ACHN (cell line): ENCODE measurements around the gene NOX5.

Source experiments
- DNase-seq: peaks from one replicate; pipeline ENCODE4 v3.0.0-alpha.2; 2015
- in situ Hi-C: cut with HindIII; loops from 2 replicates; pipeline ENCODE4 v1.10.0; 2017; ENCODE audit warnings: low sequenced_read_pairs, low pct_ligation_motif_present, low pct_unique_long_range_greater_than_20kb

NOX5 gene

GRCh38 chr15:68989541-68990230 lies 24.8 kb upstream of the NOX5 start:
- in situ Hi-C loops = no loop called here
- no peak for DNase-seq

DNA sequence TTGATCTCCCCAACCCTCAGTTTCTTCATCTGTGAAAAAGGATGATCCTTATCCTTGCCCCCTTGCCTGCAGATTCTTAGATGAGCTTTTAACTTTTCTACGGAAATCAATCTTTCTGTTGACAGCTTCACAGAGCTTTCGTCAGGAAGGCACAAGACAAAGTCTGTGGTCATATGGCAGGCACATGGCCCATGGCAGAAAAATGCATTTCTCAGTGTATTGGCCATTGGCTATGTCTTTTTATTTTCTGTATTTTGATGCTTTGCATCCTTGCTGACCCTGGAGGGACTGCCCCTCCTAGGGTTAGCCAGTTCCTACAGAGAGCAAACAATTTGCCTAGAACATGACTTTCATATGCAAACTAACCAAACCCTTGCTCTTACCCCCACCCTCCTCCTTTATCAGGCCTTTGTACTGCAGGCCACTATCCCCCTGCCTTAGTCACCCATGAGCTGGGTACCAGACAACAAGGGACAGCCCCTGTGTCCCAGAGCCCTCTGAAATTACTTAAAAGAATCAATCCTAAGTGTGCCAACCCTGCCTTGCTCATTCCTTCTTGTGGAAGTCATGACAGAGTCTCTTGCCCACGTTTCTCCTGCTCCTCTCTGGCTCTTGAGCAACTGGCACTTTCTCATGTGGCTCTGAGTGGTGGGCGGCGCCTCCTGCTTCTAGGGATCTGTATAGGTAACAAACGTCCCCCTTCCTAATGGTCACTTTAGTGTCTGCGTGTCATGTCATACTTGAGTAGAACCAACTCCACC lies 24.1 kb upstream of the NOX5 start:
- no peak for DNase-seq
- in situ Hi-C loops = no loop called here

GRCh38 chr15:68990992-68991500 lies 23.4 kb upstream of the NOX5 start:
- in situ Hi-C loops = no loop called here
- DNase-seq = no peak

GRCh38 chr15:68991723-68992122 lies 22.8 kb upstream of the NOX5 start:
- in situ Hi-C loops = no loop called here
- DNase-seq = no peak

DNA sequence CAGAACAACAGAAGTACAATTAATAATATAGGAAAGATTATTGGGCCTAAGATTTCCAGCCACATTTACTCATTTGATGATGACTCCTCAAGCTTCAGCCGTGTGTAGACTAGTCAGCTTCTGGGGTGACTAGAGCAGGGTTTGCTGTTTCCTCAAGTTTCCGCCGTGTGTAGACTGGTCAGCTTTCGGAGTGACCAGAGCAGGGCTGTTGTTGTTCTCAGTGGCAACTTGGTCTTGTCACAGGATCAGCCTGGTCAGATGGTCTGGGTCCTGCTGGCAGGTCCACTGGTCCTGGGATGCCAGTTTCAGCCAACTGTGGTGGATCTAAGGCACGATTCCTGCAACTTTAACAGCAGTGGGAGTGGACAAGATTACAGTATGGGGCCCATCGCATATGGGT lies 21.8 kb upstream of the NOX5 start:
- no peak for DNase-seq
- in situ Hi-C loops = no loop called here

- no peak for DNase-seq
- in situ Hi-C loops = no loop called here
Measured at GRCh38 chr15:68993276-68993675, 21.2 kb upstream of the NOX5 start.

DNA sequence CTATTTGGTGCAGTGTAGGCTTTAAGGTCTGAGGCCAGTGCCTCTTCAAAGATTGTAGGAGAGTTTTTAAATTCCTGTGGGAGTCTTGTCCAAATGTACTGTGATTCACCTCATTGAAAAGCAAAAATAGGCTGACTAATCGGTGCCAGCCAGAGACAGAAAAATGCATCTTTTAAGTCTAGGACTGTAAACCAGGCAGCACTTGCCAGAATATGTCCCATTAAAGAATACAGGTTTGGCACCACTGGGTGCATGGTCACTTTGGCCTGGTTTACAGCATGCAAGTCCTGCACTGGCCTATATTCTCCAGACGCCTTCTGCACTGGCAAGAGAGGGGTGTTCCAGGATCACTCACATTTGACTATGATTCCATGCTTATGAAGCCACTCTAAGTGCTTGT lies 20.3 kb upstream of the NOX5 start:
- DNase-seq = peak; percentile 4
- in situ Hi-C loops = no loop called here

DNA sequence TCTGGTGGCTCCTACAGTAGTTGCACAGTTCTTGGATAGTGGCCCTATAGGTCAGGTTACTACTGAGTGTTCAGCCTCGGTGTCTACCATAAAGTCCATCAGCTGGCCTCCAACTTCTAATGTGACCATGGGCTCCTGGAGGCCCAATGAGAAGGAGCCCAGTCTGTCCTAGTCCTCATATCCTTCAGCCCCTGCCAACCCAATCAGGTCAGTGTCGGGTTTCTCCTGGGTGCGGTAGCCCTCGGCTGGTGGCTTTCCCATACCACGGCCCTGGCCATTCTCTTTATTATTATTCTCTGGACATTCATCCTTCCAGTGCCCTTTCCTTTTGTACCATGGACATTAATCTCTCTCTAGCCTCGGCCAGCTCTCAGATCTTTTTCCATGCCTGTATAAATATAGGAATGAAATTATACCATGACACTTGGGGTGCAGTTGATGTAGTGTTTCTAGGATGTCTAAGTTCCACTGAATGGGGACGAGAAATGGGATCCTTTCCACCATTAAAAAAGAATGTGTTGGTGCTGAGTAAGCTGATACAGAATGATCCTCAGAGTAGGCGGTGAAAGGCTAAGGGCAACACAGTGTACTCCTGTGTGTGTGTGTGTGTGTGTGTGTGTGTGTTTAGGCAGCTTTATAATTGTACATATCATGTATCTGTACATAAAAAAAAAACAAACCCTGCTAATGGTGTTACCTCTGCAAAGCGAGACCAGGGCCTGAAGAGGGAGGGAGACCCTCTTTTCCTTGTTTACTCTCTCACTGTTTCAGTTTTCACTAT lies 19.3 kb upstream of the NOX5 start:
- no peak for DNase-seq

GRCh38 chr15:68997050-68997449 lies 17.4 kb upstream of the NOX5 start:
- no peak for DNase-seq
- in situ Hi-C loops = no loop called here

More for the DNA sequence above, 19.3 kb upstream of the NOX5 start:
- in situ Hi-C loops = no loop called here

- in situ Hi-C loops = no loop called here
- DNase-seq = no peak
Measured at GRCh38 chr15:68997930-68998777, 16.3 kb upstream of the NOX5 start.

GRCh38 chr15:68999091-68999490 lies 15.4 kb upstream of the NOX5 start:
- in situ Hi-C loops = no loop called here
- DNase-seq = no peak

- DNase-seq = no peak
- in situ Hi-C loops = no loop called here
Measured at GRCh38 chr15:69000091-69000490, 14.4 kb upstream of the NOX5 start.

DNA sequence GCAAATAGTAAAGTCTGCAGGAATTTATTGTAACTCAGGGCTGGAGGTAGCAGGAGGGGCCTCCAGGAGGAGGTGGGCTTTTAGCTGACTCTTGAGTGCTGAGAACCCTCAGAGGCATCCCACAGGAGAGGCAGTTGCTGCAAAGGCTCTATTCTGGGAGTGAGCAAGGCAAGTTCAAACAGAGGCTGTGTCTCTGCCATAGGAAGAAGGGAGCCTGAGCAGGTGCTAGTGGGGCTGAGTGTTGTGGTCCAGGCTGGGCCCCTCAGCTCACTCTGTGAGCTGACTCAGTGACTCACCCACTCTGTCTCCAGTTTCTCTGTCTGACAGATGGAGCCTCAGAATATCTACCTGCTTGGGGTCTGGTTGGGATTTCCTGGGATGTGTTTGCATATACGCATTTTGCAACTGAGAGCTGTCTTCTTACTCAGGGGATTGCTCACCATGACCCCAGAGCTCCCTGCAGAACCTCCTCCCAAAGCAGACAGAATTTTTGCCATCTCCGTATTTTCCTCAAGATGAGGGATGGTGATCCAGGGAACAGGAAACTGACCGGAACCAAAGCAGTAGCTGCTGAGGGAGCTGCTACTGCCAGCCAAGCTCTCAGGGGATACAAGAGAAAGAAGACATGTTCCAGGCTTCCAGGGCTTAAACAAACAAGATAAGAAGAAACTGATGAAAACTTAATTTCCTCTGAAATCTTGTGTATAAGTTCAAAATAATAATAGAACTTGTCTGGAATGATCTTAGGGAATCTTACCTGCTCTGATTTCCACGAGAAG lies 13.6 kb upstream of the NOX5 start:
- DNase-seq = no peak
- in situ Hi-C loops = no loop called here

DNA sequence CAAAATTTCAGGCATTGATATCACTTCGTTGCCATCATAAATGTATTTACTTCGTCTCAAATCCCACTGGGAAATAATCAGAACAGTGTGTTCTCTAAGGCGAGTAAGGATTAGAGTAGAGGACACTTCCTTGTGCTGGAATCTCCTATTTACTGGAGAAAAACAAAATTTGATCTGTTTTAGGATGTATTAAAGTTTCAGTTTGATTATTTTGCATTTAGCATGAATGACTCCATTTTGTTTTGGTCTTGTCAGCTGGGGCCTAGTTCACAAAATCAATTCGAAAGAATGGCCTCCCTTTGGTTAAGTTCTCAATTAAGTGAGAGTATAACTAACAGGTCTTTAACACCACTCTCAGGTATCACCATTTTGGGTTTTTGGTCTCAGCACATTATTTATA lies 11.7 kb upstream of the NOX5 start:
- DNase-seq = no peak
- in situ Hi-C loops = no loop called here

DNA sequence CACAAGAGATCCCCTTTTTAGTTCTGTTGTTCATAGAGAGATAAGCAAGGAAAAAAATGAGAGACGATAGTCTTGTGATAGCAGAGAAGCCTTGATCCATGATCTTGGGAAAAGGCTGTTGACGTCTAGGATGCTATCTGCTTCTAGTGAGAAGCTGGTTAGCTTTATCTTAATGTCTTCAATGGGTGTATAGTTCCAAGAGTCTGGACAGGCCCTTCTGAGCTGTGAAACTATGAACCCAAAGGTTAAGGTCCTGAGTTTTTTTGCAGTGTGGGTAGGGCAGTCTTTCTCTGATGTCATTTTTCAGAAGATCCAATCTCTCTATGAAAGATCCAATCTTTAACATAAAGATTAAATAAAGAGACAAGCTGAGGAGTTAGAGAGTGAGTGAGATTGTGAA lies 10.5 kb upstream of the NOX5 start:
- DNase-seq = no peak
- in situ Hi-C loops = no loop called here

GRCh38 chr15:69008056-69008455 lies 6.4 kb upstream of the NOX5 start:
- no peak for DNase-seq
- in situ Hi-C loops = no loop called here

DNA sequence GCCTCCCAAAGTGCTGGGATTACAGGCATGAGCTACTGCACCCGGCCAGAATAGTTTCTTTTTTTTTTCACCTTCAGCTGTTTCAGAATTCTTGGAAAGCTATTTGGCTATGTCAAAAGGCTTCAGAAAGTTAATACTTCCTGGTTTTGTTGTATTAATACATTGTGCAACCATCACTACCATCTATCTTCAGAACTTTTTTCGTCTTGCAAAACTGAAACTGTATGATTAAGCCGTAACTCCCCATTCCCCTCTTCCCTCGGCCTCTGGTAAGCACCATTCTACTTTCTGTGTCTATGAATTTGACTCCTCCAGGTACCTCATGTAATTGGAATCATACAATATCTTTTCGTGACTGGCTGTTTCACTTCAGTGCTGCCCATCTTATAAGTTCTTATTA lies 5.2 kb upstream of the NOX5 start:
- in situ Hi-C loops = no loop called here
- DNase-seq = no peak

DNA sequence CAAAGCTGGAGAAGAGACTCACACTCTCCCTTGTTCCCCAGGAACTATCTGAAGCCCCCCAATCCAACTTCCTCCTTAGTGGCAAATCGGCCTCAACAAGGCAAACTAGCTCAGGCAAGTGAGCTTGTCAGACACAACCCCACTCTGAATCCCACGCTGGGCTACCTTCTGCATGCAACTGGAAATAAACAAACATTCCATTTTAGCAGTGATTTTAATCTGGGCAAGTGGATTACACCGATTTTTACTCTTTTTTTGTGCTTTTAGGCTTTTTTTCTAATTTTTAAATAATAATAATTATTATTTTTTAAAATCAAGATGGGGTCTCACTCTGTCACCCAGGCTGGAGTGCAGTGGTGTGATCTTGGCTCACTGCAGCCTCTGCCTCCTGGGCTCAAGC lies 2.9 kb upstream of the NOX5 start:
- DNase-seq = no peak
- in situ Hi-C loops = no loop called here
